Astrocyte (in vitro differentiated cells and primary cell): Measurements from ENCODE around the gene GHITM. TPM values are rescaled to one million over a fixed set of nuclear protein-coding genes. Genes with fewer than 3 reads are reported as not detected.
"Not testable (repeated sequence)": the region's sequence is repeated elsewhere in the genome, so short reads cannot be mapped to it uniquely, and the experiment has no call there.

Experiments
- DNase-seq: peaks from one replicate; pipeline ENCODE4 v3.0.0-alpha.2; 2010; ENCODE audit warnings: low read depth
- FAIRE-seq: peaks from 2 replicates; lab custom pipeline; 2011; peaks lifted over from hg19 to GRCh38; lab: Jason Lieb, UNC
- H2AFZ ChIP-seq: 2 replicates; pipeline ENCODE4 v1.6.0; 2012; ENCODE audit warnings: low read depth, low read length, inconsistent platforms
- H3K27ac ChIP-seq: 2 replicates; pipeline ENCODE4 v1.5.1; 2011; ENCODE audit warnings: low read depth, low read length, inconsistent platforms
- H3K27me3 ChIP-seq: 2 replicates; pipeline ENCODE4 v1.6.0; 2011; ENCODE audit warnings: low read length, inconsistent platforms; ENCODE audit not compliant: insufficient read depth
- H3K36me3 ChIP-seq: 2 replicates; pipeline ENCODE4 v1.5.1; 2011; ENCODE audit warnings: low read length, inconsistent platforms; ENCODE audit not compliant: insufficient read depth
- H3K4me1 ChIP-seq: 2 replicates; pipeline ENCODE4 v1.5.1; 2011; ENCODE audit warnings: low read length, inconsistent platforms; ENCODE audit not compliant: insufficient read depth
- H3K4me2 ChIP-seq: 2 replicates; pipeline ENCODE4 v1.6.0; 2012; ENCODE audit warnings: low read length, inconsistent platforms
- H3K4me3 ChIP-seq: 2 replicates; pipeline ENCODE4 v1.5.1; 2011; ENCODE audit warnings: low read depth, mild to moderate bottlenecking, low read length, inconsistent platforms; ENCODE audit not compliant: insufficient read depth
- H3K79me2 ChIP-seq: 2 replicates; pipeline ENCODE4 v1.6.0; 2012; ENCODE audit warnings: mild to moderate bottlenecking, low read length, inconsistent platforms; ENCODE audit not compliant: insufficient read depth
- H3K9ac ChIP-seq: 2 replicates; pipeline ENCODE4 v1.6.0; 2012; ENCODE audit warnings: mild to moderate bottlenecking, low read length, inconsistent platforms
- H3K9me3 ChIP-seq: 2 replicates; pipeline ENCODE4 v1.5.1; 2012; ENCODE audit warnings: low read depth, mild to moderate bottlenecking, low read length, inconsistent platforms; ENCODE audit not compliant: insufficient read depth
- H4K20me1 ChIP-seq: 2 replicates; pipeline ENCODE4 v1.6.0; 2012; ENCODE audit warnings: low read length, inconsistent platforms; ENCODE audit not compliant: insufficient read depth
- H3K27ac Mint-ChIP-seq: one replicate; pipeline ENCODE4 v1.8.0; 2021; ENCODE audit warnings: mild to moderate bottlenecking, mixed read lengths; ENCODE audit not compliant: unreplicated experiment
- H3K27me3 Mint-ChIP-seq: one replicate; pipeline ENCODE4 v1.8.0; 2021; ENCODE audit warnings: low read depth, mixed read lengths; ENCODE audit not compliant: unreplicated experiment
- H3K36me3 Mint-ChIP-seq: one replicate; pipeline ENCODE4 v1.8.0; 2021; ENCODE audit warnings: low read depth, mixed read lengths; ENCODE audit not compliant: unreplicated experiment
- H3K4me1 Mint-ChIP-seq: one replicate; pipeline ENCODE4 v1.8.0; 2021; ENCODE audit warnings: low read depth, mixed read lengths; ENCODE audit not compliant: unreplicated experiment
- H3K4me3 Mint-ChIP-seq: one replicate; pipeline ENCODE4 v1.8.0; 2021; ENCODE audit warnings: mild to moderate bottlenecking, moderate library complexity, mixed read lengths; ENCODE audit not compliant: unreplicated experiment
- H3K9me3 Mint-ChIP-seq: one replicate; pipeline ENCODE4 v1.8.0; 2021; ENCODE audit warnings: mild to moderate bottlenecking, mixed read lengths; ENCODE audit not compliant: unreplicated experiment
- EZH2 ChIP-seq: IDR thresholded peaks from 2 replicates; pipeline ENCODE4 v1.6.1; 2012; ENCODE audit warnings: mild to moderate bottlenecking, low read length, inconsistent platforms; ENCODE audit not compliant: insufficient read depth
- total RNA-seq: library from RNA; stranded (reverse); gene quantifications from 2 replicates; pipeline ENCODE4 v1.2.1, GENCODE V29; 2021
- TF ChIP-seq, protein P1 (sequence below): IDR thresholded peaks from 2 replicates; pipeline ENCODE4 v1.5.1; 2011; ENCODE audit warnings: low read depth, mild to moderate bottlenecking, inconsistent platforms, low read length, moderate library complexity; ENCODE audit not compliant: insufficient read depth

GHITM gene
- total RNA-seq, 1 donor from 2014 or later = 143 TPM

DNA sequence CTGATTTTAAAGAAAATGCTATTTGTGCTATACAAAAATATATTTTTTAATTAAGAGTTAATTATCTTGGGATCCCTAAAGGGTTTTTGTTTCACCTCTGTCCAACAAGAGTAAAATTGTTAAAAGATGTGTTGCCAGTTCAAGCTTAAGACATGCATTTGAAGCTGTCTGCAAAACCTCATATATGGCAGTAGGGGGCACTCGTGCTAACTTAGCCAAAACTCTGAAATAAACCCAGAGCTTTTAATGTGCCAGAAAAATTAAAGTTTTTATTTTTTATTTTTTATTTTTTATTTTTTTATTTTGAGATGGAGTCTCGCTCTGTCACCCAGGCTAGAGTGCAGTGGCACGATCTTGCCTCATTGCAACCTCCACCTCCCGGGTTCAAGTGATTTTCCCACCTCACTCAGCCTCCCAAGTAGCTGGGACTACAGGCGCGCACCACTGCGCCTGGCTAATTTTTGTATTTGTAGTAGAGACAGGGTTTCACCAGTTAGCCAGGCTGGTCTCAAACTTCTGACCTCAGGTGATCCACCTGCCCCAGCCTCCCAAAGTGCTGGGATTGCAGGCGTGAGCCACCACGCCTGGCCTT lies 8.8 kb downstream of the GHITM start:
- not testable (repeated sequence) for FAIRE-seq, H3K36me3 Mint-ChIP-seq, H3K4me1 Mint-ChIP-seq

DNA sequence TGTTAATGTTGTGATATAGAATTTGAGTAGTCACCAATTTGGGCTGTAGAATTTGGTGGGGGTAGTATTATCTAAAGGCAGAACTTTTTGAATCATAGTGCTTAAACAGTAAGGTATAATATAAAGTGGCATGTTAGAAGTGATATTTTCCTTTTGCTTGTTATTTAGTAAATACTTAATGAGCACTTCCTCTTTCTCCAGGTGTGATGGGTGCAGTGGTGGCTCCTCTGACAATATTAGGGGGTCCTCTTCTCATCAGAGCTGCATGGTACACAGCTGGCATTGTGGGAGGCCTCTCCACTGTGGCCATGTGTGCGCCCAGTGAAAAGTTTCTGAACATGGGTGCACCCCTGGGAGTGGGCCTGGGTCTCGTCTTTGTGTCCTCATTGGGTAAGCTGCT lies 10.5 kb downstream of the GHITM start:
- no peak overlapping the region for H3K4me2 ChIP-seq
- Mint-ChIP-seq H3K4me1 (no peaks in the 10 kb centered on the region), H3K27ac (no peak overlapping the region), H3K4me3 (no peak overlapping the region), H3K36me3 (peaks cover 3% of the 10 kb centered on the region), H3K27me3 (no peaks in the 10 kb centered on the region), H3K9me3 (no peaks in the 10 kb centered on the region)
- no peak overlapping the region for H3K4me3 ChIP-seq
- no peaks in the 10 kb centered on the region for H3K27me3 ChIP-seq
- H3K79me2 ChIP-seq = no peaks in the 10 kb centered on the region
- H3K9me3 ChIP-seq = no peaks in the 10 kb centered on the region
- DNase-seq (no peak), FAIRE-seq (no peak)
- no peak overlapping the region for H2AFZ ChIP-seq
- no peak overlapping the region for H3K9ac ChIP-seq
- H4K20me1 ChIP-seq = peaks cover 3% of the 10 kb centered on the region
- H3K4me1 ChIP-seq = no peaks in the 10 kb centered on the region
- no peak overlapping the region for H3K27ac ChIP-seq
- H3K36me3 ChIP-seq = peaks cover 60% of the 10 kb centered on the region
- TF ChIP-seq EZH2 = no peak
- TF ChIP-seq, protein P1, sequence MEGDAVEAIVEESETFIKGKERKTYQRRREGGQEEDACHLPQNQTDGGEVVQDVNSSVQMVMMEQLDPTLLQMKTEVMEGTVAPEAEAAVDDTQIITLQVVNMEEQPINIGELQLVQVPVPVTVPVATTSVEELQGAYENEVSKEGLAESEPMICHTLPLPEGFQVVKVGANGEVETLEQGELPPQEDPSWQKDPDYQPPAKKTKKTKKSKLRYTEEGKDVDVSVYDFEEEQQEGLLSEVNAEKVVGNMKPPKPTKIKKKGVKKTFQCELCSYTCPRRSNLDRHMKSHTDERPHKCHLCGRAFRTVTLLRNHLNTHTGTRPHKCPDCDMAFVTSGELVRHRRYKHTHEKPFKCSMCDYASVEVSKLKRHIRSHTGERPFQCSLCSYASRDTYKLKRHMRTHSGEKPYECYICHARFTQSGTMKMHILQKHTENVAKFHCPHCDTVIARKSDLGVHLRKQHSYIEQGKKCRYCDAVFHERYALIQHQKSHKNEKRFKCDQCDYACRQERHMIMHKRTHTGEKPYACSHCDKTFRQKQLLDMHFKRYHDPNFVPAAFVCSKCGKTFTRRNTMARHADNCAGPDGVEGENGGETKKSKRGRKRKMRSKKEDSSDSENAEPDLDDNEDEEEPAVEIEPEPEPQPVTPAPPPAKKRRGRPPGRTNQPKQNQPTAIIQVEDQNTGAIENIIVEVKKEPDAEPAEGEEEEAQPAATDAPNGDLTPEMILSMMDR = no peak

More for the DNA sequence above, 8.8 kb downstream of the GHITM start:
- not testable (repeated sequence) for H3K4me3 Mint-ChIP-seq, H3K9me3 ChIP-seq, H3K9ac ChIP-seq, H3K27me3 Mint-ChIP-seq, H3K79me2 ChIP-seq, H4K20me1 ChIP-seq, H3K27me3 ChIP-seq, H3K27ac Mint-ChIP-seq, H3K4me1 ChIP-seq, H3K4me2 ChIP-seq, H3K4me3 ChIP-seq, H2AFZ ChIP-seq, H3K27ac ChIP-seq, H3K9me3 Mint-ChIP-seq
- DNase-seq = peak; percentile 32
- TF ChIP-seq, protein P1 = peak; percentile 73
- H3K36me3 ChIP-seq = peaks cover 61% of the 10 kb centered on the region

DNA sequence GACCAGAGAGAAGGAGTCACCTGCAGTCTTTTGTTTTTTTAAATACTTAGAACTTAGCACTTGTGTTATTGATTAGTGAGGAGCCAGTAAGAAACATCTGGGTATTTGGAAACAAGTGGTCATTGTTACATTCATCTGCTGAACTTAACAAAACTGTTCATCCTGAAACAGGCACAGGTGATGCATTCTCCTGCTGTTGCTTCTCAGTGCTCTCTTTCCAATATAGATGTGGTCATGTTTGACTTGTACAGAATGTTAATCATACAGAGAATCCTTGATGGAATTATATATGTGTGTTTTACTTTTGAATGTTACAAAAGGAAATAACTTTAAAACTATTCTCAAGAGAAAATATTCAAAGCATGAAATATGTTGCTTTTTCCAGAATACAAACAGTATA lies 13.5 kb downstream of the GHITM start:
- no peak overlapping the region for H3K4me2 ChIP-seq
- Mint-ChIP-seq H3K9me3 (no peaks in the 10 kb centered on the region), H3K36me3 (peaks cover 4% of the 10 kb centered on the region), H3K27me3 (no peaks in the 10 kb centered on the region), H3K4me3 (no peak overlapping the region), H3K27ac (no peak overlapping the region), H3K4me1 (no peaks in the 10 kb centered on the region)
- FAIRE-seq (no peak), DNase-seq (no peak)
- no peak overlapping the region for H3K27ac ChIP-seq
- H3K36me3 ChIP-seq = peaks cover 37% of the 10 kb centered on the region
- no peaks in the 10 kb centered on the region for H3K79me2 ChIP-seq
- H3K9me3 ChIP-seq = no peaks in the 10 kb centered on the region
- H3K4me1 ChIP-seq = no peaks in the 10 kb centered on the region
- peaks cover 3% of the 10 kb centered on the region for H4K20me1 ChIP-seq
- TF ChIP-seq, protein P1 = no peak
- no peak for TF ChIP-seq EZH2
- H3K9ac ChIP-seq = no peak overlapping the region
- H3K27me3 ChIP-seq = no peaks in the 10 kb centered on the region
- no peak overlapping the region for H2AFZ ChIP-seq
- no peak overlapping the region for H3K4me3 ChIP-seq
